Right kidney (tissue), 1 donor: Measurements from ENCODE around the gene MTMR3.

Experiments
- DNase-seq: peaks from one replicate; pipeline ENCODE4 v3.0.0-alpha.2; 2016

Gene MTMR3

DNA sequence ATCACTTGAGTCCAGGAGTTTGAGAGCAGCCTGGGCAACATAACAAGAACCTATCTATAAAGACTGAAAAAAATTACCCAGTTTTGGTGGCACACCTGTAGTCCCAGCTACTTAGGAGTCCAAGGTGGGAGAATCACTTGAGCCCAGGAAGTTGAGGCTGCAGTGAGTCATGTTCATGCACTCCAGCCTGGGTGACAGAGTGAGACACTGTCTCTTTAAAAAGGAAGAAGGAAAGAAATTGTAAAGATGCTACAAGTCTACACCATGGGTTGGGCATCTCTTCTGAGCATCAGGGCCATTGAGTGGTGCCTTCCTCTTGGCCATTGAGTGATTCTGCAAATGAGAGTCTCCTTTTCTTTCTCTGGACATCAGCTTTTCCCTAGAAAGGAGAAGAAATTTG lies 15.7 kb upstream of the MTMR3 start:
- no peak for DNase-seq

- DNase-seq: no peak
These were observed 15.1 kb upstream of the MTMR3 start for GRCh38 chr22:29867851-29868250.

GRCh38 chr22:29870574-29870973 lies 12.4 kb upstream of the MTMR3 start:
- DNase-seq: no peak

DNA sequence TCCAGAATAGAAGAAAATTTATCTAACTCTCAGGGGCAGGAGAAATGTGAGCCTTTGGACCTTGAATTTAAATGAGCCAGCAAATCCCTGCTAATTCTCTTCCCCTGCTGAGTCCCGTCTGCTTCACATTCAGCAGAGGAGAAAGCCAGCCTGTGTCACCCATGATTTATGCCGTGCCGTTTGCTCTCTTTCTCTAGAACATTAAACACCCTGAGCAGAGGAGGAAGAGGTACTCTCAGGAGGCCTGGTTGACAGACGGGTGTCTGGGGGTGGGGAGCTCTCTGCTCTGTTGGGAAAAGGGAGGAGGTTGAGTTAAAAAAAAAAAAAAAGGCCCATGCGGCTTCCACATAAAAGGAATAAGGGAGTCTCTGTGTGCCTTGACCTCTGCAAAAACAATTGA lies 11.3 kb upstream of the MTMR3 start:
- peak; percentile 48 for DNase-seq

DNA sequence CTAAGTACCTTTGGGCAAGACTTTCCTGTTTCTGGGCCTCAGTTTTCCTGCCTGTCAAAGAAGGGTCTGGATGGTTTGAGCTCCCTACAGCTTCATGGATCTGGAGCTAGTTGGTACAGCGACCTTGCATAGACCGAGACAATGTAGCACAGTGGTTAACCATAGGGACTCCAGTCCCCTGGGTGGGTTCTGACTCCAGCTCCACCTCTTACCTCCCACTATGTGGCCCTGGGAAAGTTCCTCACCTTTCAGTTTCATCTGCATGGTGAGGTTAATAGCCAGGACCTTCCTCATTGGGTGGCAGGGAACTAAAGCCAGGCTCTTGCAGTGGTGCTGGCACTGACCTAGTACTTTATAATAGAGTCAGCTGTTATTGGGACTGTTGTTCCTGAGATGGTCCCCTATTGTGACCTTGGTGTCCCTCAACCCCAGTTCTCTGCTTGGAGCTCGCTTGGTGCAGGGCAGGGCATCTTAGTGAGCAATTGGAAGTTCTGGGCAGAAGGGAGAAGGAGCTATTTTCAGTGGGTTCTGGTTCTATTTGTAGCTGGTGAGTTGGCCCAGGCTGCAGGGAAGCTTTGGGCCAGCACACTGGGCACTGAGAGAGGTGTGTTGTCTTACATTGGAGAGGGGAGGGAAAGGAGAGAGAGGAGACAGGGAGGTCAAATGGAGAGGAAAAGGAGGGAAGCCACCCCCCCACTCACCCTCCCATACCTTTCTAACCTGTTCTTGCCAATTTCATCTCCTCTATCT lies 10.7 kb upstream of the MTMR3 start:
- no peak for DNase-seq

DNA sequence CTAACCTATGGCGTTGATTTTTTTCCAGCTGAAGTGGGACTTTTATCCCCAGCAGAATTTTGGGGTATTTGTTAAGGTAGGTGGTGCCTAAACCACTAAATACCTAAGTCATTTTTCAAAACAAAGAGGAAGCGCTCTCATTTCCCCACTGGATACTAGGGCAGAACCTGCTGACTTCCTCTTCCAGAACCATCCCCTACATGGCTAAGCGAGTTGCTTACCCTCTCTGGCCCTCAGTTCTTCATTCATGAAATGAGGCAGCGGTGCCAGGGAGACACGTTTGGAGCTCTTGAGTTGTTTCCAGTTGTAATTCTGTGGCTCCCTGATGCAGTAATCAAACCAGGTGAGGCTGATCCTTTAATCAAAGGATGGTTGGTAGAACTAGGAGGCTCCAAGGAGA lies 10.0 kb upstream of the MTMR3 start:
- DNase-seq: no peak

DNA sequence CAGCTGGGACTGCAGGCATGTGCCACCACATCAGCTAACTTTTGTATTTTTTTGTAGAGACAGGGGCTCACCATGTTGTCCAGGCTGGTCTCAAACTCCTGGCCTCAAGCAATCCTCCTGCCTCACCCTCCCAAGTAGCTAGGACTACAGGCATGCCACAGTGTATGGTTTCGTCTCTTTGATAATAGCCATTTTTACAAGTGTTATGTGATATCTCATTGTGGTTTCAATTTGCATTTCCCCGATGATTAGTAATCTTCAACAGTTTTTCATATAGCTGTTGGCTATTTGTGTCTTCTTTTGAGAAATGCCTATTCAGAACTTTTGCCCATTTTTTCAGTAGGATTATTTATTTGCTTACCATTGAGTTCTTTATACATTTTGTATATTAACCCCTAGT lies 9.0 kb upstream of the MTMR3 start:
- no peak for DNase-seq

- DNase-seq: no peak
These were observed 5.4 kb upstream of the MTMR3 start for GRCh38 chr22:29877620-29878019.

- no peak for DNase-seq
These were observed 3.2 kb upstream of the MTMR3 start for GRCh38 chr22:29879753-29880152.

- DNase-seq: no peak
These were observed 294 bp upstream of the MTMR3 start for GRCh38 chr22:29882716-29883044.

- DNase-seq: no peak
These were observed 762 bp downstream of the MTMR3 start for GRCh38 chr22:29883775-29884097.

DNA sequence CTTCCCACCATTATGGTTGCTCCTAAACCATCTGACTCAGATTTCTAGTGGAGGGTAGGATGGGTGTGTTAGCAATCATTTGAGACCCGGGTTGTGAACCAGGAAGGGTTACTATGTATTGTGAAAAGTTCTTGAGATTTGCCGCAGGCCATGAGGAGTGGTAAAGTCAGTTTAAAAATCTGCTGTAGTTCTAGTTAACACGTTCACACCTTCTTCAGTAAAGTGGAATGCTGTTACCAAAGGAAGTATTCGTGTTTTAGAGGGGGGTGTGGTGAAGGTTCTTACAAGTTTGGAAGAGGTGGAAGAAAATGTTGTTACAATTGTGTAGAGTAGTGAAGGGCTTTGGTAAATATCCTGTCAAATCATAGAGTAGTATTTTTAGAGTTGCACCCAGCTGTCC lies 2.6 kb downstream of the MTMR3 start:
- DNase-seq: no peak

DNA sequence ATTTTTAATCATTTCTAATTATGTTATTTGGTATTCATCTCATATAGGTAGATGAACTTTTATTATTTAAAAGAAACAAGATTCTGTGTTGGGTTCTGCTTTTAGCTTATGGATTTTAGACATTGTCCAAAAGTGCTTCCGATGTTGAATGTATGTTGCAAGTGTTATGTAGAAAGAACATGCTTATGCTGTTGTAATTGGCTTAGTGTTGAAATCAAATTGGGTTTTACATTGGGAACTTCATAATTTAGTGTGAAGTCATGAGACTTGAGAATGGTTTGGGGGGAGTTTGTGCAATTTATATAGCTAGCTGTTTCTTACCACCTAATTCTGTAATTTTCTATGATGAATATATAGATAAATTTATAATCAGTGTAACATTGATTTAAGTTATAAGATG lies 3.6 kb downstream of the MTMR3 start:
- no peak for DNase-seq

DNA sequence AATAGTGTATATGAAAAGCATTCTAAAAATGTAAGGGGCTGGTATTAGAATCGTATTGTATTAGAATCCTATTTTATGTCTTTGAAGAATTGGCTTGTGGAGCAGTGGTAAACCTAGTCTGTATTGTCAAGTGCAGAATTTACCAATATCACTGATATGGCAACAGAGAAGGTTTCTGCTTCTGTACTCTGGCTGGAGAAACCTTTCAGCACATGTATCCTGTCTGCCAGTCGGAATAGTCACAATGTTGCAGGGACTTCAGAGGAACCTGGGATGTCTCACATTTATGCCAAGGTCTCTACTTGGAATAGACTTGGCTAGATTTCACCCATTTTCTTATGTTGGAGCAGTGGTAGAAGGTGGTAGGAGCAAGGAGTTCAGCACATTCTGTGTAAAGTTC lies 4.4 kb downstream of the MTMR3 start:
- DNase-seq: no peak

GRCh38 chr22:29890760-29891159 lies 7.8 kb downstream of the MTMR3 start:
- DNase-seq: no peak

- DNase-seq: no peak
These were observed 9.6 kb downstream of the MTMR3 start for GRCh38 chr22:29892315-29893156.

DNA sequence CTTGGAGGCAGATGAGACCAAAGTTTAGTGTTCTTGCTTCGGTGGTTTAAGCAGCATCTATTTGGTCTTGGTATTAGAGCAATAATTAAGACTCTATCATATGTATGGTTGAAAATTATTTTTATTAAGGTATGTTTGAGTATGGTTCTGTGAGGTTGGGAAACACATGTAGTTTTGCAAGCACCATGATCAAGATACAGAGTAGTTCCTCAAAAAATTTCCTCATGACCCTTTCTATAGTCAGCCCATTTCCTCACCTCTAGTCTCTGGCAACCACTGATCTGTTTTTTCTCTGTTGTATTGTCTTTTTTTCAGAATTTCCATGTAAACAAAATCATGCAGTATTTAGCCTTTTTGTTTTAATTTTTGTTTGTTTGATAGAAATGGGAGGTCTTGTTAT lies 18.4 kb downstream of the MTMR3 start:
- no peak for DNase-seq

DNA sequence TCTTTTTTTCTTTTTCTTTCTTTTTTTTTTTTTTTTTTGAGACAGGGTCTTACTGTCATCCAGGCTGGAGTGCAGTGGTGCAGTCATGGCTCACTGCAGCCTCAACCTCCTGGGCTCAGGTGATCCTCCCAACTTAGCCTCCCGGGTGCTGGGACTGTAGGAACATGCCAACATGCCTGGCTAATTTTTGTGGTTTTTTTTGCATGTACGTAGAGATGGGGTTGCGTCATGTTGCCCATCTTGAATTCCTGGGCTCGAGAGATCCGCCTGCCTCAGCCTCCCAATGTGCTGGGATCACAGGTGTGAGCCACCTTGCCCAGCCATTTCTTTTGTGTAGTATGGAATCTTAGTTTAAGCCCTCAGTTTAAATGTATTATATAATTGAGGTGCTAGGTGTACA lies 20.4 kb downstream of the MTMR3 start:
- DNase-seq: no peak

GRCh38 chr22:29904020-29904419 lies 21.0 kb downstream of the MTMR3 start:
- no peak for DNase-seq

DNA sequence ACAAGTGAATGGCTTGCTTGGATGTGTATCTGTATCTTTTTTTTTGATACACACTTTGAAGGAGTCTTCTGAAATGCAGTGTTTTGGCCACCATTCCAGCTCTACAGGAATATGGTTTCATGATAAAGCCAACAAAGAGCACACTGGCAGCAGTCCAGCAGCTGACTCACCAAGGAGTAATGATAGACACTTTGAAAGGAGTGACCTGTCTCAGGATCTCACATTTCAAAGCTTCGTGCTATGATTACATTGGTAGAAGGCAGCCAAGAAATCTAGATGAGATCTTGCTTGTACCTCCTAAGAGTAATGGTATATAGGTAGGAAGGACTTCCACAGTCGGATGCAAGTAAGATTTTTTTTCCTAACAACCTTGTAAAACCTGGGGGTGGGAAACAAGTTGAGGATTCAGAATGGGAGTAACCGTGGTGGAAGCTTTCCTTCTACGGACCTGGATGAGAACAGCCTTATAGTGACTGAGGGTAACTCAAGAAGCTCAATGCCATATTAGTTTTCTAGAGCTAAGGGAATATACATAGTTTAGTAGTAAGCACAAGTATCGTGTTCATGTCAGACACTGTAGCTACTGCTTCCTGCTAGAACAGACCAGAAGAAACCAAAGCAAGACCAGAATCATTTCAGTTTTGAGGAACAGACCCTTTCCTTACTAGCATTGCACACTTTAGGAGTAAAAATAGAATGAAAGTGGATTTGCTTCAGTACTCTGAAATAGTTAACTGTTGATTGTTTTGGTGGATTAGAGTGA lies 25.0 kb downstream of the MTMR3 start:
- peak; percentile 18 for DNase-seq

GRCh38 chr22:29912141-29912540 lies 29.2 kb downstream of the MTMR3 start:
- no peak for DNase-seq

GRCh38 chr22:29912605-29913398 lies 29.8 kb downstream of the MTMR3 start:
- DNase-seq: no peak

DNA sequence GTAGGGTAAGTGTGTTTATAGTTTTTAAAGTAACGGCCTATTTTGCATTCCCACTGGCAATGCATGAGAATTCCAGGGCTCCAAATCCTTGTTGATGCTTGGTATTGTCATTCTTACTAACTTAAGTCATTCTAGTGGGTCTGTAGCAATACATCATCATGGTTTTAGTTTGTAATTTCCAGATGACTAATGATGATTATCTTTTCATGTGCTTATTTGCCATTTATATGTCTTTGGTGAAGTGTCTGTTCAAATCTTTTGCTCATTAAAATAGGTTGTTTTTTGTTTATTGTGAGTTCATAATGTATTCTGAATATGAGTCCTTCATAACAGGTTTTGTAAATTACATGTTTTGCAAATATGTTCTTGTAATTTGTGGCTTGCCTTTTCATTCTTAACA lies 31.2 kb downstream of the MTMR3 start:
- DNase-seq: no peak
